Stimulated activated CD4-positive, alpha-beta T cell treated with anti-CD3 and anti-CD28 coated beads, Interleukin-1b, Interleukin-23, amount 100 ng/mL, for 24 hours (primary cell): Measurements from ENCODE around the gene NCEH1.
"Not testable (repeated sequence)": the region's sequence is repeated elsewhere in the genome, so short reads cannot be mapped to it uniquely, and the experiment has no call there.

Experiments used
- DNase-seq, 4 experiments: peaks; one replicate each; pipeline ENCODE4 v3.0.0-alpha.2; 2020; ENCODE audit warnings: low read depth in 4 of 4, low spot score in 1 of 4

NCEH1 gene, protein sequence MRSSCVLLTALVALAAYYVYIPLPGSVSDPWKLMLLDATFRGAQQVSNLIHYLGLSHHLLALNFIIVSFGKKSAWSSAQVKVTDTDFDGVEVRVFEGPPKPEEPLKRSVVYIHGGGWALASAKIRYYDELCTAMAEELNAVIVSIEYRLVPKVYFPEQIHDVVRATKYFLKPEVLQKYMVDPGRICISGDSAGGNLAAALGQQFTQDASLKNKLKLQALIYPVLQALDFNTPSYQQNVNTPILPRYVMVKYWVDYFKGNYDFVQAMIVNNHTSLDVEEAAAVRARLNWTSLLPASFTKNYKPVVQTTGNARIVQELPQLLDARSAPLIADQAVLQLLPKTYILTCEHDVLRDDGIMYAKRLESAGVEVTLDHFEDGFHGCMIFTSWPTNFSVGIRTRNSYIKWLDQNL

GRCh38 chr3:172710664-172711453 lies at the start of gene NCEH1:
TSS of gene NCEH1 (minus strand) at chr3:172711067. CDS start at chr3:172710984, 83 bp downstream.
- peak; percentile 30 to 71 (median 43) for DNase-seq

GRCh38 chr3:172760416-172760815 lies 49.5 kb upstream of the NCEH1 start:
- not testable (repeated sequence) for DNase-seq

- DNase-seq: no peak
Measured at GRCh38 chr3:172753125-172753524, 42.3 kb upstream of the NCEH1 start.

- DNase-seq: no peak
Measured at GRCh38 chr3:172752651-172753050, 41.8 kb upstream of the NCEH1 start.

GRCh38 chr3:172751175-172751704 lies 40.4 kb upstream of the NCEH1 start:
- no peak for DNase-seq

DNA sequence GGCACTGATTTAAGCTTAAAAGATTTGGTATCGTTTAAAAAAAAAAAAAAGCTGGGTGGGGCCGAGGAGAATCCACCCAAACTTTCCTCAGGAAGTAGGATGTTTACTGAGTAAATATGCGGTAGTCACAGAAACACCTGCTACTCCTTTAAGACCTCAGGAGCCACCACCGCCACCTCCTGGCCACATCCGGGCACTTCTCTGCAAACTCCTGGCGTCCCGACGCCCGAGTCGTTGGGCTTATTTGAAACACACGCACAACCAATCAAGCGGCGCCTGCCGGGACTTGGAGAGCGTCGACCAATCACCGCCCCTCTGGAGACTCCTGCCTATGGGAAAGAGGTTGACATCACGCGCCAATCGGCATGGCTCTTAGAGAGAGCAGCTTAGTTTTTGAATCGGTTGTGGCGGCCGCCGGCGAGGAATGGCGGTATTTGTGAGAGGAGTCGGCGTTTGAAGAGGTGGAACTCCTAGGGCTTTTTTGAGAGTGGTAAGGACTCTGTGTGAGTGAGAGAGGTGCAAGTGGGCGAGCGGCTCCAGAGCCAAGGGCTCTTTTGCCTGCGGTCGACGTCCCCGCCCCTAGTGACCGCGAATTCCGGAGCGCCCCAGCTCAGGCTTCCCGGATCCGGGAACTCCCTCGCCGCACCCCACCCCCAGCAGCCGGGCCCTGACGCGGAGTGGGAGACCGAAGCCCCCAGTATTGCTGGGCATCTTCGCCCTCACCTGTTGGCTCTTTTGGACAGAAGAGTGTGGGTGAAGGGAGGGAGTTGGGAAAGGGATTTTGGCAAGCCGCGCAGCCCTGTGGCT lies 39.7 kb upstream of the NCEH1 start, which contains the start of gene ECT2:
Gene ECT2, plus strand, starts transcription at position 359 of the 807 bp plus-strand sequence. CDS start 3,805 bp downstream, outside the sequence.
- peak; percentile 83 to 95 (median 90) for DNase-seq

GRCh38 chr3:172750069-172750367 lies 39.2 kb upstream of the NCEH1 start:
- peak in 1 of 4 experiments; percentile 1 for DNase-seq

GRCh38 chr3:172749230-172749965 lies 38.5 kb upstream of the NCEH1 start:
- no peak for DNase-seq

GRCh38 chr3:172746475-172746874 lies 35.6 kb upstream of the NCEH1 start:
- DNase-seq: no peak

GRCh38 chr3:172739462-172739861 lies 28.6 kb upstream of the NCEH1 start:
- no peak for DNase-seq

DNA sequence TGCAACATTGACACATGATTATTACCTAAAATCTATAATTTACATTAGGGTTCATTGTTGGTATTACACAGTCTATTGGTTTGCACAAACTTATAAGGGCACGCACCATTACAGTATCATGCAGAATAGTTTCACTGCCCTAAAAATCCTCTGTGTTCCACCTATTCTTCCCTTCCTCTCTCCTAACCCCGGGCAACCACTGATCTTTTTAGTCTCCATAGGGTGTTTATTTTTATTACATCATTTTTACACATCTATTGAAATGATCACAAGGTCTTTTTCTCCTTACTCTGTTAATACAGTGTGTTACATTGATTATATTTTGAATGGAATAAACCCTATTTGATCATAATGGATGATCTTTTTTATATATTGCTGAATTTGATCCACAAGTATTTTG lies 24.1 kb upstream of the NCEH1 start:
- no peak for DNase-seq

GRCh38 chr3:172726380-172726779 lies 15.5 kb upstream of the NCEH1 start:
- DNase-seq: no peak

GRCh38 chr3:172722536-172723040 lies 11.7 kb upstream of the NCEH1 start:
- DNase-seq: not testable (repeated sequence)

GRCh38 chr3:172717493-172718088 lies 6.7 kb upstream of the NCEH1 start:
- DNase-seq: no peak

- DNase-seq: no peak
Measured at GRCh38 chr3:172716476-172716875, 5.6 kb upstream of the NCEH1 start.

GRCh38 chr3:172713316-172713715 lies 2.4 kb upstream of the NCEH1 start:
- no peak for DNase-seq

DNA sequence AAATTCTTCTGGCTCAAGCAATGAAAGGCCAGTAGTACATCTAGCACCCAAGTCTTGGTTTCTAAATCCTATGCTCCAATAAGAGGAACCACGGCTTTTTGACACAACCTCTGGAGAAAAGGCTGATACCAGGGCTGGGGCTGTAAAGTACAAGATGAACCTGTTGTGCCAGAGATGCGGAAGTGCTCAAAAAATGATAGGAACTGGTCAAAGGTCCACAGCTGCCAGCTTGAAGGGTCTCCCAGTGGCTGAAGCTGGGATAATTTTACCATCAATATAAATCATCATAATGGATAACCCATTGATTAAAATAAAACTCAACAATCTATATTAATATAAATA lies 558 bp upstream of the NCEH1 start:
- no peak for DNase-seq

GRCh38 chr3:172709774-172710663 lies 848 bp downstream of the NCEH1 start:
- DNase-seq: peak in 2 of 4 experiments; percentile 2 to 3
